Peyer's patch (tissue), 4 donors: ENCODE data around the gene SMIM36.

Experiments
- CTCF ChIP-seq, 6 experiments: fragments of 450-650 bp in 4 of 6; fragments of 200-600 bp in 2 of 6; sonication (generic) in 1 of 6; IDR thresholded peaks; one replicate each; pipeline ENCODE4 v1.5.1; 2017 to 2019; ENCODE audit warnings: antibody characterized with exemption in 6 of 6, mild to moderate bottlenecking in 3 of 6, moderate library complexity in 1 of 6
- POLR2A ChIP-seq, 2 donors: fragments of 450-650 bp; IDR thresholded peaks; one replicate each; pipeline ENCODE4 v1.5.1; 2017; ENCODE audit warnings: antibody characterized with exemption in 2 of 2, mild to moderate bottlenecking in 2 of 2, moderate library complexity in 2 of 2

- TF ChIP-seq CTCF (IDR thresholded peaks at IDR 0.05) (no peak), POLR2A (IDR thresholded peaks at IDR 0.05) (no peak)
These were observed 32.3 kb downstream of the SMIM36 start for GRCh38 chr17:55478971-55479370.
